HepG2 (cell line): ENCODE results near the gene CHI3L1.

ENCODE experiments used
- EHMT2 ChIP-seq: fragments of 200-600 bp; sonication (generic); IDR thresholded peaks from 2 replicates; pipeline ENCODE4 v1.7.0; 2017; ENCODE audit warnings: antibody characterized with exemption, low read depth, low read length, borderline replicate concordance
- EZH2 ChIP-seq: conservative IDR thresholded peaks from 2 replicates; pipeline ENCODE4 v1.6.1; 2012; ENCODE audit warnings: mild to moderate bottlenecking, low read depth, low read length, moderate library complexity
- KLF16 ChIP-seq, 2 experiments: sonication (generic) in 1 of 2; formaldehyde crosslinking in 1 of 2; IDR thresholded peaks; 2 replicates each; pipeline versions ENCODE4 v1.6.1 to v1.8.0; 2016 to 2023; ENCODE audit warnings: missing genetic modification reagents in 2 of 2, missing compliant biosample characterization in 1 of 2
- KMT2A ChIP-seq: sonication (generic); formaldehyde crosslinking; IDR thresholded peaks from 2 replicates; pipeline ENCODE4 v1.4.0; 2020; ENCODE audit warnings: missing genetic modification reagents
- NAIF1 ChIP-seq: sonication (generic); formaldehyde crosslinking; IDR thresholded peaks from 2 replicates; pipeline ENCODE4 v1.5.0; 2020; ENCODE audit warnings: mild to moderate bottlenecking, missing genetic modification reagents, borderline replicate concordance
- PATZ1 ChIP-seq: sonication (generic); formaldehyde crosslinking; IDR thresholded peaks from 2 replicates; pipeline ENCODE4 v1.4.0; 2020; ENCODE audit warnings: missing genetic modification reagents
- POLR2A ChIP-seq, 2 experiments: IDR thresholded peaks; 2 replicates each; pipeline ENCODE4 v1.6.1; 2011; ENCODE audit warnings: low read depth in 2 of 2, low read length in 2 of 2, mild to moderate bottlenecking in 1 of 2, moderate library complexity in 1 of 2; ENCODE audit not compliant: insufficient read depth in 1 of 2
- SUZ12 ChIP-seq: fragments of 150-350 bp; IDR thresholded peaks from 2 replicates; pipeline ENCODE4 v1.6.1; 2014; ENCODE audit warnings: low read depth, low read length
- ZNF788 ChIP-seq: sonication (generic); formaldehyde crosslinking; IDR thresholded peaks from 2 replicates; pipeline ENCODE4 v1.5.0; 2020; ENCODE audit warnings: mild to moderate bottlenecking, missing genetic modification reagents, borderline replicate concordance
- TF ChIP-seq, protein P1 (sequence below): IDR thresholded peaks from 2 replicates; pipeline ENCODE4 v1.6.1; 2012; ENCODE audit warnings: inconsistent platforms
- TF ChIP-seq, protein P2 (sequence below): sonication (generic); formaldehyde crosslinking; IDR thresholded peaks from 2 replicates; pipeline ENCODE4 v1.5.0; 2020; ENCODE audit warnings: mild to moderate bottlenecking, missing genetic modification reagents
- TF ChIP-seq, protein P3 (sequence below): sonication (generic); formaldehyde crosslinking; IDR thresholded peaks from 2 replicates; pipeline ENCODE4 v1.5.0; 2020; ENCODE audit warnings: mild to moderate bottlenecking, missing genetic modification reagents, moderate library complexity

DNA sequence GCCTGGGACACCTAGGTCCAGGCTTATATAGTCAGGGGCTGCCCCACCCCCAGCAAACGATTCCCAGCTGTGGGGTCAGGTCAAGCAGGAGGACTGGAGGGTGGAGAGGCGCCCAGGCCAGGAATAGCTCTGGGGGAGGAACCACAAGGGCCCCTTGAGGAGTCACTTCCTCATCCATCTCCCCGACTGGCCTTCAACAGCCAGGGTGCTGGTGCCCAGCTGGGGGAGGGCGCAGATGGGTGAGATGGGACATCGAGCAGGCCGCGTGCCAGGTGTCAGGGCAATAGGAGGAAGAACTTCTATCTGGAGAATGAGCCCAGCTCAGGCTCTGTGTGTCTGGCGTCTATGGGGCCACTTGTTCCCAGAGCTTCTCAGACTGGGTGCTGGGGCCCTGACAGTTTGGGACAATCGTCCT lies 10.7 kb downstream of the CHI3L1 start:
- TF ChIP-seq, protein P1, sequence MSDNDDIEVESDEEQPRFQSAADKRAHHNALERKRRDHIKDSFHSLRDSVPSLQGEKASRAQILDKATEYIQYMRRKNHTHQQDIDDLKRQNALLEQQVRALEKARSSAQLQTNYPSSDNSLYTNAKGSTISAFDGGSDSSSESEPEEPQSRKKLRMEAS = no peak
- no peak for TF ChIP-seq SUZ12
- no peak for TF ChIP-seq EHMT2
- TF ChIP-seq, protein P2, sequence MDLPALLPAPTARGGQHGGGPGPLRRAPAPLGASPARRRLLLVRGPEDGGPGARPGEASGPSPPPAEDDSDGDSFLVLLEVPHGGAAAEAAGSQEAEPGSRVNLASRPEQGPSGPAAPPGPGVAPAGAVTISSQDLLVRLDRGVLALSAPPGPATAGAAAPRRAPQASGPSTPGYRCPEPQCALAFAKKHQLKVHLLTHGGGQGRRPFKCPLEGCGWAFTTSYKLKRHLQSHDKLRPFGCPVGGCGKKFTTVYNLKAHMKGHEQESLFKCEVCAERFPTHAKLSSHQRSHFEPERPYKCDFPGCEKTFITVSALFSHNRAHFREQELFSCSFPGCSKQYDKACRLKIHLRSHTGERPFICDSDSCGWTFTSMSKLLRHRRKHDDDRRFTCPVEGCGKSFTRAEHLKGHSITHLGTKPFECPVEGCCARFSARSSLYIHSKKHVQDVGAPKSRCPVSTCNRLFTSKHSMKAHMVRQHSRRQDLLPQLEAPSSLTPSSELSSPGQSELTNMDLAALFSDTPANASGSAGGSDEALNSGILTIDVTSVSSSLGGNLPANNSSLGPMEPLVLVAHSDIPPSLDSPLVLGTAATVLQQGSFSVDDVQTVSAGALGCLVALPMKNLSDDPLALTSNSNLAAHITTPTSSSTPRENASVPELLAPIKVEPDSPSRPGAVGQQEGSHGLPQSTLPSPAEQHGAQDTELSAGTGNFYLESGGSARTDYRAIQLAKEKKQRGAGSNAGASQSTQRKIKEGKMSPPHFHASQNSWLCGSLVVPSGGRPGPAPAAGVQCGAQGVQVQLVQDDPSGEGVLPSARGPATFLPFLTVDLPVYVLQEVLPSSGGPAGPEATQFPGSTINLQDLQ (CRISPR knock-in tag) = no peak
- TF ChIP-seq NAIF1 = no peak
- no peak for TF ChIP-seq EZH2
- no peak for TF ChIP-seq ZNF788 (CRISPR knock-in tag)
- no peak for TF ChIP-seq KLF16 (CRISPR knock-in tag; IDR thresholded peaks at IDR 0.05)
- TF ChIP-seq, protein P3, sequence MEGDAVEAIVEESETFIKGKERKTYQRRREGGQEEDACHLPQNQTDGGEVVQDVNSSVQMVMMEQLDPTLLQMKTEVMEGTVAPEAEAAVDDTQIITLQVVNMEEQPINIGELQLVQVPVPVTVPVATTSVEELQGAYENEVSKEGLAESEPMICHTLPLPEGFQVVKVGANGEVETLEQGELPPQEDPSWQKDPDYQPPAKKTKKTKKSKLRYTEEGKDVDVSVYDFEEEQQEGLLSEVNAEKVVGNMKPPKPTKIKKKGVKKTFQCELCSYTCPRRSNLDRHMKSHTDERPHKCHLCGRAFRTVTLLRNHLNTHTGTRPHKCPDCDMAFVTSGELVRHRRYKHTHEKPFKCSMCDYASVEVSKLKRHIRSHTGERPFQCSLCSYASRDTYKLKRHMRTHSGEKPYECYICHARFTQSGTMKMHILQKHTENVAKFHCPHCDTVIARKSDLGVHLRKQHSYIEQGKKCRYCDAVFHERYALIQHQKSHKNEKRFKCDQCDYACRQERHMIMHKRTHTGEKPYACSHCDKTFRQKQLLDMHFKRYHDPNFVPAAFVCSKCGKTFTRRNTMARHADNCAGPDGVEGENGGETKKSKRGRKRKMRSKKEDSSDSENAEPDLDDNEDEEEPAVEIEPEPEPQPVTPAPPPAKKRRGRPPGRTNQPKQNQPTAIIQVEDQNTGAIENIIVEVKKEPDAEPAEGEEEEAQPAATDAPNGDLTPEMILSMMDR (CRISPR knock-in tag) = no peak
- no peak for TF ChIP-seq PATZ1 (CRISPR knock-in tag)
- TF ChIP-seq POLR2A (IDR thresholded peaks at IDR 0.05; ENCODE audit: insufficient read depth in 1 of 2, low read depth in 2 of 2, low read length in 2 of 2) = no peak
- TF ChIP-seq KMT2A (CRISPR knock-in tag) = no peak
